Adrenal gland (tissue), 12 donors: ENCODE measurements around the gene ANO2. TPM values are rescaled to one million over a fixed set of nuclear protein-coding genes. Genes with fewer than 3 reads are reported as not detected.

Experiments
- DNase-seq, 7 donors: peaks; one replicate each; pipeline ENCODE4 v3.0.0-alpha.2; 2019 to 2020
- H3K27ac ChIP-seq, 5 donors: fragments of 200-600 bp; sonication (generic) in 4 of 5; 1 replicate in 3 of 5; 2 replicates in 2 of 5; pipeline versions ENCODE4 v1.5.1 to v1.8.0; 2016 to 2020; ENCODE audit warnings: mild to moderate bottlenecking in 1 of 5
- H3K27me3 ChIP-seq: fragments of 200-600 bp; 2 replicates; pipeline ENCODE4 v1.8.0; 2021
- H3K36me3 ChIP-seq, 2 donors: fragments of 200-600 bp; replicated peaks in 1 of 2; 1 replicate in 1 of 2; 2 replicates in 1 of 2; pipeline versions ENCODE4 v1.5.1 to v1.8.0; 2018 to 2022
- H3K4me1 ChIP-seq, 2 donors: fragments of 200-600 bp; replicated peaks in 1 of 2; 1 replicate in 1 of 2; 2 replicates in 1 of 2; pipeline versions ENCODE4 v1.5.1 to v1.8.0; 2018 to 2021
- H3K4me3 ChIP-seq, 4 donors: fragments of 200-600 bp; sonication (generic) in 3 of 4; one replicate each; pipeline ENCODE4 v1.5.1; 2016 to 2018
- H3K9me3 ChIP-seq, 3 donors: fragments of 200-600 bp; sonication (generic) in 1 of 3; replicated peaks in 1 of 3; 1 replicate in 2 of 3; 2 replicates in 1 of 3; pipeline versions ENCODE4 v1.5.1 to v1.8.0; 2016 to 2021
- CTCF ChIP-seq, 6 experiments: fragments of 450-650 bp in 4 of 6; fragments of 200-600 bp in 2 of 6; sonication (generic) in 1 of 6; IDR thresholded peaks; 1 replicate in 5 of 6; 2 replicates in 1 of 6; pipeline versions ENCODE4 v1.5.1 to v1.8.0; 2016 to 2021; ENCODE audit warnings: antibody characterized with exemption in 6 of 6, mild to moderate bottlenecking in 2 of 6, moderate library complexity in 1 of 6
- POLR2A ChIP-seq, 2 donors: fragments of 450-650 bp; IDR thresholded peaks; one replicate each; pipeline ENCODE4 v1.6.1; 2017; ENCODE audit warnings: antibody characterized with exemption in 2 of 2, mild to moderate bottlenecking in 2 of 2, moderate library complexity in 1 of 2
- WGBS, 4 donors: extraction: QIAGEN DNeasy Blood & Tissue Kit in 2 of 4; methylation state at CpG; one replicate each; pipeline versions ENCODE4 v1.1.5 to v1.1.7; 2013 to 2017; 5-methylcytosine and 5-hydroxymethylcytosine counted together
- intact Hi-C, 2 donors: fragments of 100-400 bp; cut with DNase I; formaldehyde crosslinking; loops; one replicate each; pipeline versions ENCODE4 v1.14.1 to v1.15.0; 2022 to 2023
- polyA plus RNA-seq, 3 donors: library from polyadenylated mRNA; stranded (reverse); fragments of 200-250 nt in 2 of 3; fragments of 350-450 nt in 1 of 3; fragmentation: Illumina TruSeq in 1 of 3; extraction: RNeasy Lipid Tissue Mini Kit (QIAGEN cat#74804) in 1 of 3; gene quantifications; one replicate each; pipeline ENCODE4 v1.2.3, GENCODE V29; 2013 to 2014
- total RNA-seq, 9 donors: library from RNA; depleted of rRNA in 4 of 9; stranded (reverse); fragments of >200 nt in 4 of 9; fragments of 120-200 nt in 1 of 9; fragmentation: NEBNext Ultra II Directional in 1 of 9; extraction: Animal tissue kit (Norgen Biotek cat#: 25700) in 1 of 9; gene quantifications; one replicate each; pipeline versions ENCODE4 v1.1.0 to v1.2.4, GENCODE V29; 2013 to 2023
- donor health status: healthy with polysubstance abuse.
- donor health status: Bipolar disorder and iron deficiency.
- donor health status: DM: yes; HTN: yes; CAD: no.
- donor health status: DM: no; HTN: no; CAD: no.
- donor health status: DM: no; HTN: no; CAD: no.
- donor health status: DM: yes; HTN: yes; CAD: no.

ANO2 gene
- total and polyA plus RNA-seq, 12 donors, result 0.17 to 1.8 (median 0.88) TPM; not detected in 1

- Histone ChIP-seq H3K4me1 (no peaks in the 10 kb centered on the region), H3K27me3 (no peaks in the 10 kb centered on the region), H3K27ac (no peak overlapping the region), H3K4me3 (no peak overlapping the region), H3K36me3 (no peaks in the 10 kb centered on the region), H3K9me3 (no peaks in the 10 kb centered on the region)
- 73 to 80% (median 77%) methylated on average over 6 of the region's 6 CpGs for WGBS, 4 donors
- intact Hi-C loops, result no loop called here
- DNase-seq, result no peak
- TF ChIP-seq POLR2A (IDR thresholded peaks at IDR 0.05) (no peak), CTCF (IDR thresholded peaks at IDR 0.05) (no peak)
Measured at GRCh38 chr12:5977556-5977955, 32.5 kb upstream of the ANO2 start.

GRCh38 chr12:5976711-5977110, 31.7 kb upstream of the ANO2 start:
- Histone ChIP-seq H3K27ac (no peak overlapping the region), H3K4me3 (no peak overlapping the region), H3K9me3 (no peaks in the 10 kb centered on the region), H3K36me3 (no peaks in the 10 kb centered on the region), H3K27me3 (no peaks in the 10 kb centered on the region), H3K4me1 (no peaks in the 10 kb centered on the region)
- intact Hi-C loops, result no loop called here
- 56 to 65% (median 60%) methylated on average over 6 of the region's 6 CpGs for WGBS, 4 donors
- no peak for TF ChIP-seq POLR2A (IDR thresholded peaks at IDR 0.05)
- no peak for TF ChIP-seq CTCF (IDR thresholded peaks at IDR 0.05)
- no peak for DNase-seq

- H3K36me3 ChIP-seq, result no peaks in the 10 kb centered on the region
Measured at GRCh38 chr12:5976196-5976595, 31.1 kb upstream of the ANO2 start.

GRCh38 chr12:5973461-5974115, 28.5 kb upstream of the ANO2 start:
- intact Hi-C loops, result no loop called here
- Histone ChIP-seq H3K9me3 (no peaks in the 10 kb centered on the region), H3K27ac (no peak overlapping the region), H3K36me3 (no peaks in the 10 kb centered on the region), H3K27me3 (peaks cover 3% of the 10 kb centered on the region), H3K4me1 (no peaks in the 10 kb centered on the region), H3K4me3 (no peak overlapping the region)
- TF ChIP-seq POLR2A (IDR thresholded peaks at IDR 0.05), result no peak
- TF ChIP-seq CTCF (IDR thresholded peaks at IDR 0.05), result no peak
- DNase-seq, result no peak
- WGBS, 4 donors, result 78 to 84% (median 81%) methylated on average over 5 to 8 of the region's 8 CpGs

More at GRCh38 chr12:5976196-5976595, 31.1 kb upstream of the ANO2 start:
- no peak for DNase-seq
- no peaks in the 10 kb centered on the region for H3K27me3 ChIP-seq
- H3K27ac ChIP-seq, result no peak overlapping the region
- intact Hi-C loops, result no loop called here
- TF ChIP-seq CTCF (IDR thresholded peaks at IDR 0.05), result no peak
- no peak for TF ChIP-seq POLR2A (IDR thresholded peaks at IDR 0.05)
- H3K4me1 ChIP-seq, result no peaks in the 10 kb centered on the region
- H3K4me3 ChIP-seq, result no peak overlapping the region
- H3K9me3 ChIP-seq, result no peaks in the 10 kb centered on the region
- 82 to 87% (median 84%) methylated on average over 9 of the region's 9 CpGs for WGBS, 4 donors
